ENCODE measurements around the gene ANK3. TPM values are rescaled to one million over a fixed set of nuclear protein-coding genes. Genes with fewer than 3 reads are reported as not detected.

ANK3 gene
- polyA plus RNA-seq, 4 donors, result 115 to 159 (median 141) TPM

GRCh38 chr10:60192946-60193345 lies 196.7 kb downstream of the ANK3 start:
- DNase-seq (ENCODE audit: low read depth in 4 of 4, low spot score in 2 of 4), result no peak

- DNase-seq (ENCODE audit: low read depth in 4 of 4, low spot score in 2 of 4), result no peak
Measured at GRCh38 chr10:60189861-60190475, 199.7 kb downstream of the ANK3 start.

GRCh38 chr10:60188548-60188947 lies 201.1 kb downstream of the ANK3 start:
- DNase-seq (ENCODE audit: low read depth in 4 of 4, low spot score in 2 of 4), result no peak

GRCh38 chr10:60187691-60188090 lies 202.0 kb downstream of the ANK3 start:
- DNase-seq (ENCODE audit: low read depth in 4 of 4, low spot score in 2 of 4), result no peak

- no peak for DNase-seq (ENCODE audit: low read depth in 4 of 4, low spot score in 2 of 4)
Measured at GRCh38 chr10:60186315-60187071, 203.2 kb downstream of the ANK3 start.

- no peak for DNase-seq (ENCODE audit: low read depth in 4 of 4, low spot score in 2 of 4)
Measured at GRCh38 chr10:60185421-60185820, 204.3 kb downstream of the ANK3 start.

GRCh38 chr10:60182691-60183090 lies 207.0 kb downstream of the ANK3 start:
- no peak for DNase-seq (ENCODE audit: low read depth in 4 of 4, low spot score in 2 of 4)

GRCh38 chr10:60176925-60177324 lies 212.8 kb downstream of the ANK3 start:
- DNase-seq (ENCODE audit: low read depth in 4 of 4, low spot score in 2 of 4), result no peak

- no peak for DNase-seq (ENCODE audit: low read depth in 4 of 4, low spot score in 2 of 4)
Measured at GRCh38 chr10:60175441-60175971, 214.2 kb downstream of the ANK3 start.

- DNase-seq (ENCODE audit: low read depth in 4 of 4, low spot score in 2 of 4), result no peak
Measured at GRCh38 chr10:60172363-60172990, 217.2 kb downstream of the ANK3 start.

GRCh38 chr10:60171436-60172013 lies 218.2 kb downstream of the ANK3 start:
- no peak for DNase-seq (ENCODE audit: low read depth in 4 of 4, low spot score in 2 of 4)

- DNase-seq (ENCODE audit: low read depth in 4 of 4, low spot score in 2 of 4), result no peak
Measured at GRCh38 chr10:60170250-60170649, 219.4 kb downstream of the ANK3 start.

- no peak for DNase-seq (ENCODE audit: low read depth in 4 of 4, low spot score in 2 of 4)
Measured at GRCh38 chr10:60169111-60169510, 220.6 kb downstream of the ANK3 start.

GRCh38 chr10:60167050-60167449 lies 222.6 kb downstream of the ANK3 start:
- no peak for DNase-seq (ENCODE audit: low read depth in 4 of 4, low spot score in 2 of 4)

- no peak for DNase-seq (ENCODE audit: low read depth in 4 of 4, low spot score in 2 of 4)
Measured at GRCh38 chr10:60163786-60164185, 225.9 kb downstream of the ANK3 start.

- DNase-seq (ENCODE audit: low read depth in 4 of 4, low spot score in 2 of 4), result no peak
Measured at GRCh38 chr10:60162631-60163030, 227.0 kb downstream of the ANK3 start.

- no peak for DNase-seq (ENCODE audit: low read depth in 4 of 4, low spot score in 2 of 4)
Measured at GRCh38 chr10:60155943-60156683, 233.6 kb downstream of the ANK3 start.

GRCh38 chr10:60155099-60155877 lies 234.4 kb downstream of the ANK3 start:
- no peak for DNase-seq (ENCODE audit: low read depth in 4 of 4, low spot score in 2 of 4)

GRCh38 chr10:60149003-60149402 lies 240.7 kb downstream of the ANK3 start:
- no peak for DNase-seq (ENCODE audit: low read depth in 4 of 4, low spot score in 2 of 4)

All from left renal cortex interstitium (tissue), 4 donors.